TTC549 (cell line): ENCODE measurements around the gene MLLT10.
"Not testable (repeated sequence)": the region's sequence is repeated elsewhere in the genome, so short reads cannot be mapped to it uniquely, and the experiment has no call there.

Experiments used
- FAIRE-seq: peaks from 2 replicates; lab custom pipeline; 2012; peaks lifted over from hg19 to GRCh38; lab: Jason Lieb, UNC

Gene MLLT10

GRCh38 chr10:21529032-21529910 lies 4.8 kb upstream of the MLLT10 start:
- peak; percentile 34 for FAIRE-seq

- FAIRE-seq, result peak; percentile 69
Measured at GRCh38 chr10:21530168-21530567, 3.9 kb upstream of the MLLT10 start.

GRCh38 chr10:21530641-21531040 lies 3.4 kb upstream of the MLLT10 start:
- FAIRE-seq, result no peak

GRCh38 chr10:21531164-21531563 lies 2.9 kb upstream of the MLLT10 start:
- peak; percentile 75 for FAIRE-seq

GRCh38 chr10:21532694-21533466 lies 1.2 kb upstream of the MLLT10 start:
- no peak for FAIRE-seq

GRCh38 chr10:21534280-21534586 lies 201 bp downstream of the MLLT10 start:
- no peak for FAIRE-seq

GRCh38 chr10:21534604-21535493 lies 817 bp downstream of the MLLT10 start:
- FAIRE-seq, result no peak

GRCh38 chr10:21535494-21535965 lies 1.5 kb downstream of the MLLT10 start:
- FAIRE-seq, result no peak

- not testable (repeated sequence) for FAIRE-seq
Measured at GRCh38 chr10:21535976-21536375, 1.9 kb downstream of the MLLT10 start.

GRCh38 chr10:21536874-21537273 lies 2.8 kb downstream of the MLLT10 start:
- FAIRE-seq, result no peak

- FAIRE-seq, result not testable (repeated sequence)
Measured at GRCh38 chr10:21540701-21541100, 6.7 kb downstream of the MLLT10 start.

GRCh38 chr10:21547246-21547645 lies 13.2 kb downstream of the MLLT10 start:
- FAIRE-seq, result no peak

GRCh38 chr10:21552638-21553037 lies 18.6 kb downstream of the MLLT10 start:
- FAIRE-seq, result no peak

- FAIRE-seq, result no peak
Measured at GRCh38 chr10:21556527-21556926, 22.5 kb downstream of the MLLT10 start.

- FAIRE-seq, result not testable (repeated sequence)
Measured at GRCh38 chr10:21558984-21559383, 25.0 kb downstream of the MLLT10 start.

- FAIRE-seq, result no peak
Measured at GRCh38 chr10:21570761-21571521, 36.9 kb downstream of the MLLT10 start.

GRCh38 chr10:21572578-21572977 lies 38.5 kb downstream of the MLLT10 start:
- no peak for FAIRE-seq

GRCh38 chr10:21574514-21574913 lies 40.5 kb downstream of the MLLT10 start:
- not testable (repeated sequence) for FAIRE-seq

GRCh38 chr10:21579291-21579690 lies 45.3 kb downstream of the MLLT10 start:
- no peak for FAIRE-seq

- FAIRE-seq, result not testable (repeated sequence)
Measured at GRCh38 chr10:21581421-21581834, 47.4 kb downstream of the MLLT10 start.

GRCh38 chr10:21584834-21585530 lies 51.0 kb downstream of the MLLT10 start:
- FAIRE-seq, result no peak
